ENCODE measurements around the gene SCYL1.

GRCh38 chr11:65545853-65546216 is 21.0 kb downstream of the SCYL1 start:
- TF ChIP-seq POLR2AphosphoS5 (IDR thresholded peaks at IDR 0.05; ENCODE audit: low read depth, low read length), result no peak
- no peak for TF ChIP-seq REST (IDR thresholded peaks at IDR 0.05; ENCODE audit: insufficient read depth in 1 of 2, low read depth in 2 of 2, low read length in 2 of 2)

All from PFSK-1 (cell line).